Placental epithelial cell (primary cell): Measurements from ENCODE around the gene SELENOI. TPM values are rescaled to one million over a fixed set of nuclear protein-coding genes. Genes with fewer than 3 reads are reported as not detected.

Source experiments
- total RNA-seq: library from RNA; depleted of rRNA; stranded (reverse); fragments of >200 nt; gene quantifications from 2 replicates; pipeline ENCODE4 v1.2.3, GENCODE V29; 2012

SELENOI gene
- total RNA-seq = 13.0 and 30.5 TPM in 2 replicates

DNA sequence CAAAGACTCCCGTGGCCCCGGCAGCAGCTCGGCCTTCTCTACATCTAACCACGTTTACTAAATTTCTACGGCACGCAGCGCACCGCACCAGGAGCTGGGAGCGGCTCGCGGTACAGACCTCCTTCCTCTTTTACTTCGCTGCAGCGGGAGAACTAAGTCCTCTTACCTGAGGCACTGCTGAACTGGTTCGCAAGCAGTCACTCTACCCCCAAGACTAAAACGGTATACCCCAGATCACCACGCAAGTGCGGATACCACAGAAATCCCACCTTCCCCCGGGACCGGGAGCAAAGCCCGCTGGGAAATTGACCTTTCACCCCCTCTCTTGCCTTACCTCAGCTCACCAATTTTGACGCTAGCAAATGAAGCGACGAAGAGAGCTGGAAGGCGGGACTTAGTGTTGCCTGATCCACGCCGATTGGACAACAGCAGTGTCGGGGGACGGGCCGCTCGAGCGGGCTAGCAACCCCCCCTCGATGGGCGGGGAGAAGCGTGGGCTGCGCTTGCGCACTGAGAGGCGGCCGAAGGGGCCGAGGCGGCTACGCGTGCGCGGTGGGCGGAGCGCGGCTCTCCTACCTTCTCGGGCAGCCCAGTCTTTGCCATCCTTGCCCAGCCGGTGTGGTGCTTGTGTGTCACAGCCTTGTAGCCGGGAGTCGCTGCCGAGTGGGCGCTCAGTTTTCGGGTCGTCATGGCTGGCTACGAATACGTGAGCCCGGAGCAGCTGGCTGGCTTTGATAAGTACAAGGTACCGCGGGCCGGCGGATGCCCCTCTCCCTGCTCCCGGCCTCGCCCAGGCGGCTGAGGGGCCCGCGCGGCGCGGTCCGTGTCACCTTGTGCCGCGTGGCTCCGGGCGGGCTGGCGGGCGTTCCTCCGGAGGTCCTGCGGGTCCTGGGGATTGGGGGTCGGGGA is at the start of gene SELENOI:
Gene SELENOI (plus strand): TSS at position 599 of the 909 bp plus-strand sequence. CDS start 90 bp downstream, at position 689.

GRCh38 chr2:26346454-26347053 is 611 bp downstream of the SELENOI start, which contains the start of gene ADGRF3:
ADGRF3 (minus strand) TSS chr2:26346789; CDS start chr2:26346234, 555 bp downstream.

DNA sequence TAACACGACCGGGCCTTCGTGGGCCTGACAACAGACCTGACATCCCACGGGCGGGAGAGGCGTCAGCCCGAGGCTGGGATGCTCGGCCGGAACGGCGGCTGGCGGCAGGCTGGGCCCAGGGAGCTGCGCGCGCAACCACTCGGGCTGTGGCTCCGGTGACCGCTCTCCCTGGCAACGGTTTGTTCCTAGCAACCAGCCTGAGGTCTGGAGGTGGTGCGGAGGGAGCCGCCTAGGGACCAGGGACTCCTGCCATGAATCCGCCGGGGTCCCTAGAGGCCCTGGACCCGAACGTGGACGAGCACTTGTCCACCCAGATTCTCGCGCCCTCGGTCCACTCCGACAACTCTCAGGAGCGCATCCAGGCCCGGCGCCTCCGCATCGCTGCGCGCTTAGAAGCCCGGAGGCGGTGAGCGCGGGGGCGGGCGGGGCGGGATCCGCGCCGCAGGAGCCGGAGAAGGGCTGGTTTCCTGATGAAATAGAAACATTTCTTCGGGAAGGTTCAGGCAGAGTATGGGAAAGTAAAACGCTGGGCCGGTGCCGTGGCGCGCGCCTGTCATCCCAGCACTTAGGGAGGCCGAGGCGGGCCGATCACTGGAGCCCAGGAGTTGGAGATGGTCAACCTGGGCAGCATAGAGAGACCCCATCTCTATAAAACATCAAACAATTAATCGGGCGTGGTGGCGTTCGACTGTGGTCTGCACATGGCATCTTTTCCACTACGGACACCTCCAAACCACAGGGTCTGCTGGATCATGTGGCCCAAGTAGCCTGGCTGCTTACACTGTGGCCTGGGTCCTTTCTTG is 56.0 kb downstream of the SELENOI start, which contains the start of gene DRC1:
Gene DRC1 (plus strand): TSS at position 182 of the 803 bp plus-strand sequence. CDS start 70 bp downstream, at position 252.

Other genes starting within 250 kb of the SELENOI start
- gene GAREM2, start 173.1 kb upstream of the SELENOI start, total RNA-seq = 2.7 and 12.9 TPM in 2 replicates
- 90.3 and 112 TPM in 2 replicates for gene HADHA, start 101.5 kb upstream of the SELENOI start, total RNA-seq
- gene HADHB, start 101.2 kb upstream of the SELENOI start, total RNA-seq = 87.1 and 88.3 TPM in 2 replicates
- 0.54 TPM in 1 of 2 replicates, not detected in the other for gene ADGRF3, start 646 bp downstream of the SELENOI start, total RNA-seq
- gene DRC1, start 55.8 kb downstream of the SELENOI start, total RNA-seq = not detected in 2 replicates
- not detected in 2 replicates for gene OTOF, start 132.0 kb downstream of the SELENOI start, total RNA-seq